HepG2 (cell line): ENCODE data around the gene ELMO2. TPM values are rescaled to one million over a fixed set of nuclear protein-coding genes. Genes with fewer than 3 reads are reported as not detected.
"Not testable (repeated sequence)": the region's sequence is repeated elsewhere in the genome, so short reads cannot be mapped to it uniquely, and the experiment has no call there.

Source experiments
- ATAC-seq: fragments of 200-7000 bp; cut with Tn5 transposase; 3 replicates; pipeline ENCODE4 v1.9.1; 2020; ENCODE audit warnings: mild to moderate bottlenecking, moderate library complexity
- BruUV-seq: library from RNA; stranded (reverse); fragments of 400-500 nt; replicated peaks from 2 replicates; lab custom pipeline; 2021; lab: Mats Ljungman, UMichigan
- CTCF ChIA-PET: fragments of 300-600 bp; formaldehyde crosslinking; extraction: SDS; loops from one replicate; lab custom pipeline; 2021; ENCODE audit warnings: low total read pairs, inconsistent platforms, low intra/inter-chr PET ratio; lab: Yijun Ruan, JAX
- POLR2A ChIA-PET: fragments of 350-600 bp; sonication (Branson Sonifier 250); formaldehyde crosslinking; loops from one replicate; lab custom pipeline; 2020; ENCODE audit warnings: antibody characterized with exemption, inconsistent platforms; lab: Yijun Ruan, JAX
- DNase-seq: peaks from one replicate; pipeline ENCODE4 v3.0.0-alpha.2; 2015; ENCODE audit warnings: low spot score
- FAIRE-seq: peaks from 3 replicates; lab custom pipeline; 2011; peaks lifted over from hg19 to GRCh38; lab: Jason Lieb, UNC
- H2AFZ ChIP-seq: one replicate; pipeline ENCODE4 v1.6.1; 2011; ENCODE audit warnings: low read length, inconsistent platforms
- H3K27ac ChIP-seq: fragments of 300-600 bp; 3 replicates; pipeline ENCODE4 v1.8.0; 2011; ENCODE audit warnings: mixed run types, mild to moderate bottlenecking, mixed read lengths, low read length, inconsistent platforms; ENCODE audit not compliant: insufficient read depth; ENCODE audit errors: extremely low read length
- H3K27me3 ChIP-seq, 2 experiments: fragments of 200-600 bp in 1 of 2; 2 replicates in 1 of 2; 3 replicates in 1 of 2; pipeline versions ENCODE4 v1.6.0 to v1.8.0; 2011; ENCODE audit warnings: low read length in 2 of 2, mild to moderate bottlenecking in 2 of 2, moderate library complexity in 2 of 2, inconsistent platforms in 1 of 2; ENCODE audit not compliant: insufficient read depth in 2 of 2, control insufficient read depth in 1 of 2
- H3K36me3 ChIP-seq, 2 experiments: fragments of 200-600 bp in 1 of 2; replicated peaks in 1 of 2; 2 replicates in 1 of 2; 3 replicates in 1 of 2; pipeline versions ENCODE4 v1.5.1 to v1.8.0; 2011; ENCODE audit warnings: low read length in 2 of 2, inconsistent platforms in 1 of 2; ENCODE audit not compliant: insufficient read depth in 2 of 2, control insufficient read depth in 1 of 2
- H3K4me1 ChIP-seq: 2 replicates; pipeline ENCODE4 v1.5.1; 2012; ENCODE audit warnings: low read length, inconsistent platforms; ENCODE audit not compliant: insufficient read depth
- H3K4me2 ChIP-seq: 2 replicates; pipeline ENCODE4 v1.6.0; 2011; ENCODE audit warnings: low read depth, low read length, inconsistent platforms
- H3K4me3 ChIP-seq, 3 experiments: fragments of 200-600 bp in 1 of 3; sonication (generic), shearing (Covaris generic) in 1 of 3; replicated peaks in 1 of 3; 2 replicates each; pipeline ENCODE4 v1.5.1; 2011 to 2016; ENCODE audit warnings: low read length in 3 of 3, inconsistent platforms in 2 of 3, low read depth in 2 of 3, mild to moderate bottlenecking in 2 of 3, control low read depth in 1 of 3, mixed read lengths in 1 of 3; ENCODE audit not compliant: insufficient read depth in 1 of 3
- H3K79me2 ChIP-seq: one replicate; pipeline ENCODE4 v1.6.1; 2011; ENCODE audit warnings: low read length, inconsistent platforms; ENCODE audit not compliant: insufficient read depth
- H3K9ac ChIP-seq: 2 replicates; pipeline ENCODE4 v1.6.0; 2011; ENCODE audit warnings: mild to moderate bottlenecking, low read depth, low read length, inconsistent platforms; ENCODE audit not compliant: insufficient read depth
- H3K9me3 ChIP-seq: 2 replicates; pipeline ENCODE4 v1.5.1; 2012; ENCODE audit warnings: mild to moderate bottlenecking, low read length
- H4K20me1 ChIP-seq: 2 replicates; pipeline ENCODE4 v1.6.0; 2011; ENCODE audit warnings: inconsistent platforms, mild to moderate bottlenecking, low read length, moderate library complexity; ENCODE audit not compliant: insufficient read depth
- CBX1 ChIP-seq: IDR thresholded peaks from one replicate; pipeline ENCODE4 v1.6.1; 2016; ENCODE audit warnings: antibody characterized with exemption, low read depth
- CHCHD3 ChIP-seq: sonication (generic); formaldehyde crosslinking; IDR thresholded peaks from 2 replicates; pipeline ENCODE4 v1.8.0; 2022; ENCODE audit warnings: mild to moderate bottlenecking, missing genetic modification reagents, moderate library complexity
- E2F1 ChIP-seq: sonication (generic); formaldehyde crosslinking; IDR thresholded peaks from 2 replicates; pipeline ENCODE4 v1.5.0; 2020; ENCODE audit warnings: missing genetic modification reagents
- FOXK2 ChIP-seq: fragments of 450-650 bp; IDR thresholded peaks from 2 replicates; pipeline ENCODE4 v1.6.1; 2016
- SMYD3 ChIP-seq: sonication (generic); formaldehyde crosslinking; IDR thresholded peaks from 2 replicates; pipeline ENCODE4 v1.8.1; 2023; ENCODE audit warnings: mild to moderate bottlenecking, missing genetic modification reagents
- SP4 ChIP-seq: sonication (generic); formaldehyde crosslinking; IDR thresholded peaks from 2 replicates; pipeline ENCODE4 v1.8.1; 2023; ENCODE audit warnings: mild to moderate bottlenecking, missing genetic modification reagents
- SRY ChIP-seq: sonication (generic); formaldehyde crosslinking; IDR thresholded peaks from 2 replicates; pipeline ENCODE4 v1.8.0; 2022; ENCODE audit warnings: mild to moderate bottlenecking, missing genetic modification reagents
- ZNF282 ChIP-seq: fragments of 450-650 bp; IDR thresholded peaks from 2 replicates; pipeline ENCODE4 v1.6.1; 2018; ENCODE audit not compliant: partially characterized antibody
- ZNF549 ChIP-seq: sonication (generic); formaldehyde crosslinking; IDR thresholded peaks from 2 replicates; pipeline ENCODE4 v1.5.0; 2020; ENCODE audit warnings: missing genetic modification reagents
- WGBS: methylation state at CpG from one replicate; pipeline ENCODE4 v1.1.6; 2017; ENCODE audit warnings: low lambda C conversion rate; 5-methylcytosine and 5-hydroxymethylcytosine counted together
- in situ Hi-C: cut with HindIII; loops from 2 replicates; pipeline ENCODE4 v1.10.0; 2017; ENCODE audit warnings: low pct_unique_long_range_greater_than_20kb; ENCODE audit not compliant: extremely low pct_ligation_motif_present
- intact Hi-C: fragments of 100-400 bp; cut with micrococcal nuclease; formaldehyde crosslinking; loops from one replicate; pipeline ENCODE4 v1.10.0; 2022; ENCODE audit not compliant: unreplicated experiment
- polyA plus RNA-seq, 8 experiments: library from polyadenylated mRNA; depleted of rRNA in 3 of 8; stranded (reverse) in 7 of 8; unstranded in 1 of 8; fragments of >200 nt; fragmentation: Illumina TruSeq in 4 of 8; extraction: Trizol in 4 of 8; gene quantifications; 2 replicates each; pipeline versions ENCODE4 v1.2.1 to v1.2.3, GENCODE V29; 2011 to 2016; ENCODE audit warnings: low read depth in 4 of 8, missing spikeins in 1 of 8, mixed read lengths in 1 of 8; ENCODE audit not compliant: insufficient read depth in 1 of 8
- total RNA-seq, 5 experiments: library from RNA; depleted of rRNA; stranded (reverse); fragments of >200 nt; fragmentation: Illumina TruSeq; extraction: Trizol; gene quantifications; 2 replicates each; pipeline ENCODE4 v1.2.3, GENCODE V29; 2016; ENCODE audit warnings: low read depth in 1 of 5

The ELMO2 gene
- total and polyA plus RNA-seq, 2 of the 13 experiments (the other 11 are each of a cell fraction or from before 2014, with no cell fraction given): 30.6 to 35.7 TPM

- ChIA-PET POLR2A (no interaction called here), CTCF (no interaction called here)
- BruUV-seq: no TSS peak
- Histone ChIP-seq H3K9ac (no peak overlapping the region), H2AFZ (no peak overlapping the region), H3K9me3 (no peaks in the 10 kb centered on the region), H4K20me1 (no peaks in the 10 kb centered on the region), H3K27me3 (no peaks in the 10 kb centered on the region), H3K79me2 (no peaks in the 10 kb centered on the region), H3K4me1 (no peaks in the 10 kb centered on the region), H3K4me3 (no peak overlapping the region), H3K4me2 (no peak overlapping the region)
- in situ Hi-C loops: no loop called here
- ATAC-seq (no peak), DNase-seq (no peak)
- TF ChIP-seq ZNF549 (CRISPR knock-in tag): no peak
- TF ChIP-seq FOXK2: no peak
- TF ChIP-seq CHCHD3 (CRISPR knock-in tag): no peak
- TF ChIP-seq, all 625 proteins: peak for 0
- intact Hi-C loops: no loop called here
- peaks cover 37 to 87% of the 10 kb centered on the region in 2 experiments for H3K36me3 ChIP-seq
- 95% methylated on average over 10 of the region's 10 CpGs for WGBS
- no peak overlapping the region for H3K27ac ChIP-seq
- no peak for FAIRE-seq
Measured at GRCh38 chr20:46388937-46389336, 17.5 kb downstream of the ELMO2 start.

- no peak overlapping the region for H3K4me2 ChIP-seq
- H3K9me3 ChIP-seq: no peaks in the 10 kb centered on the region
- ChIA-PET CTCF (no interaction called here), POLR2A (interaction anchor here (1.9 kb wide), 1 partner anchor 24 kb away, joined by 6 read pairs; no protein-coding TSS in a partner anchor)
- H3K27ac ChIP-seq: no peak overlapping the region
- H3K9ac ChIP-seq: no peak overlapping the region
- 82% methylated on average over 5 of the region's 5 CpGs for WGBS
- intact Hi-C loops (no loop called here), in situ Hi-C loops (no loop called here)
- H3K4me1 ChIP-seq: no peaks in the 10 kb centered on the region
- H3K4me3 ChIP-seq: no peak overlapping the region
- H3K79me2 ChIP-seq: no peaks in the 10 kb centered on the region
- BruUV-seq: TSS peak; percentile 10
- no peaks in the 10 kb centered on the region for H4K20me1 ChIP-seq
- ATAC-seq (no peak), FAIRE-seq (no peak), DNase-seq (no peak)
- H3K36me3 ChIP-seq: peaks cover 32 to 87% of the 10 kb centered on the region in 2 experiments
- TF ChIP-seq E2F1 (CRISPR knock-in tag) (no peak), SP4 (CRISPR knock-in tag) (no peak), SRY (CRISPR knock-in tag) (no peak), CBX1 (no peak), ZNF282 (peak; percentile 20), SMYD3 (no peak)
- no peaks in the 10 kb centered on the region for H3K27me3 ChIP-seq
- no peak overlapping the region for H2AFZ ChIP-seq
Measured at GRCh38 chr20:46388201-46388836, 18.1 kb downstream of the ELMO2 start.

- H3K9me3 ChIP-seq, DNase-seq, H3K9ac ChIP-seq, H3K4me1 ChIP-seq, in situ Hi-C loops, H3K4me2 ChIP-seq, H4K20me1 ChIP-seq, H2AFZ ChIP-seq, H3K79me2 ChIP-seq, BruUV-seq, ATAC-seq, H3K4me3 ChIP-seq, intact Hi-C loops, FAIRE-seq, CTCF ChIA-PET, H3K27ac ChIP-seq, H3K27me3 ChIP-seq: not testable (repeated sequence)
- H3K36me3 ChIP-seq: peaks cover 27 to 87% of the 10 kb centered on the region in 2 experiments
- 98% methylated on average over 3 of the region's 3 CpGs for WGBS
- POLR2A ChIA-PET: interaction anchor here (1.2 to 1.9 kb wide), 2 partner anchors 22 to 23 kb away, joined by 3 to 6 read pairs; no protein-coding TSS in a partner anchor
Measured at GRCh38 chr20:46387054-46387453, 19.4 kb downstream of the ELMO2 start.
